Dendritic cell treated with granulocyte-macrophage colony-stimulating factor and Interleukin-4, amounts not matched to agents 40 ng/mL and 50 ng/mL, for 4 days (primary cell): ENCODE measurements around the gene CAVIN2.

ENCODE experiments used
- H3K27ac Mint-ChIP-seq: one replicate; pipeline ENCODE4 v1.8.0; 2022; ENCODE audit warnings: mild to moderate bottlenecking, mixed read lengths
- H3K27me3 Mint-ChIP-seq: one replicate; pipeline ENCODE4 v1.8.0; 2022; ENCODE audit warnings: mild to moderate bottlenecking, mixed read lengths
- H3K36me3 Mint-ChIP-seq: one replicate; pipeline ENCODE4 v1.8.0; 2022; ENCODE audit warnings: low read depth, mixed read lengths
- H3K4me1 Mint-ChIP-seq: one replicate; pipeline ENCODE4 v1.8.0; 2022; ENCODE audit warnings: low read depth, mixed read lengths
- H3K4me3 Mint-ChIP-seq: one replicate; pipeline ENCODE4 v1.8.0; 2022; ENCODE audit warnings: mild to moderate bottlenecking, moderate library complexity, mixed read lengths
- H3K9me3 Mint-ChIP-seq: one replicate; pipeline ENCODE4 v1.8.0; 2022; ENCODE audit warnings: mixed read lengths
- intact Hi-C: fragments of 100-400 bp; cut with micrococcal nuclease; formaldehyde crosslinking; loops from one replicate; pipeline ENCODE4 v1.15.0; 2022

The CAVIN2 gene

GRCh38 chr2:191815010-191815409 lies 31.9 kb downstream of the CAVIN2 start:
- intact Hi-C loops: loop anchor here (10.0 kb wide), 1 partner anchor 470 kb away; no protein-coding TSS in a partner anchor
- H3K36me3 Mint-ChIP-seq: no peaks in the 10 kb centered on the region
- H3K9me3 Mint-ChIP-seq: no peaks in the 10 kb centered on the region
- no peak overlapping the region for H3K27ac Mint-ChIP-seq
- H3K4me3 Mint-ChIP-seq: no peak overlapping the region
- peaks cover 6% of the 10 kb centered on the region for H3K4me1 Mint-ChIP-seq
- H3K27me3 Mint-ChIP-seq: no peaks in the 10 kb centered on the region

DNA sequence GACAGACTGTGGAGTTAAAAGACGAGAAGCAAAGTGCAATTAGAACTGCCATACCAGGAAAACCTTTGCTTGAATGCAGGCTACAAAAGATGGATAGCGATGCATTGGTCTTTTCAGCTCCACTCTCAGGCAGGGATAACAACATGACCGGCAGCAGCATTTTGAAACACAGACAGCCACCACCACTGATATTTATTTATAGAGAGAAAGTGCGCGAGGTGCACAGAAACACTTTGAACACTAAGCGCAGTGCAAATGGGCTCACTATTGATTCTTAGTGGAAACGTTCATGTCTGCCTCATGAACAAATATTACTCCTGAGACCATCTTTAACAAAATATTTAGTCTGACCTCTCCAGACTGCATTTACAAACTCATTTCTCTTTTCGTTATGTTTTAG lies 32.9 kb downstream of the CAVIN2 start:
- H3K9me3 Mint-ChIP-seq: no peaks in the 10 kb centered on the region
- H3K36me3 Mint-ChIP-seq: no peaks in the 10 kb centered on the region
- intact Hi-C loops: loop anchor here (10.0 kb wide), 1 partner anchor 471 kb away; no protein-coding TSS in a partner anchor
- no peak overlapping the region for H3K4me3 Mint-ChIP-seq
- H3K27me3 Mint-ChIP-seq: no peaks in the 10 kb centered on the region
- peaks cover 6% of the 10 kb centered on the region for H3K4me1 Mint-ChIP-seq
- no peak overlapping the region for H3K27ac Mint-ChIP-seq

DNA sequence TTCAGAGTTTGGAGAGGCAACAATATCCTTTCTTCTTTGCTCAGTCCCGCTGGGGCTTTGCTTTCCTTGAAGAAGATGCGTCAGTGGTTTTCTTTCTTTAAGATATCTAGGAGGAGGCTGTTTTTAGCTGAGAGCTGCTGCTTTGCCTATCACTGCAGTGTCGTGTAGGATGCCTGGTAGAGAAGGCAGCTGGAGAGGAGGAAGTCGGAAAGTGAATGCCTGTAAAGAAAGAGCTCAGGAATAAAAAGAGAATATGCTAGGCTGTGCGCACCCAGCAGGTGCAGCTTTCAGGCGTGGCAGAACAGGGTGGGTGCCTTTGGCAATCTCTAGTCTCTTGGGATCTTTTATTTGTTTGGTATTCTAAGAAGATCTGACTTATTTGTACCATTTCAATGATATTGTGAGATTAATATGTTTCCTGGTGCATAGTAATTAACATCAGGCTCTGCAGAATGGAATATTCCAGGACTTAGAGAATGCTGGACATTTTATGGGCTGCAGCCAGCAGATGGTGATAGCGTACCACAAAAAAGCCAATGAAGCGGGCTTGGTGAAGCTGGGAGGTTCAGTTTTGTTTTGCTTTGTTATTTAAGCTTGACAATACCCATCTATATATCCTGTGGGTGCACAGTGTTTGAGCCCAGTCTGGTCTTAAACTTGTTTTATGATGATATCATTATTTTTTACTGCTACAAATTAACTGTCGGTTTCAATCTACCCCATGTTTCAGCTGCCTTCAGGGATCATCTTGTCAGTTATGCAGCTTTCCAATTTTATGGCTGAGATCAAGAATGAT lies 34.9 kb downstream of the CAVIN2 start:
- intact Hi-C loops: loop anchor here (1.0 to 10.0 kb wide), 3 partner anchors 257 to 473 kb away; no protein-coding TSS in a partner anchor
- H3K36me3 Mint-ChIP-seq: no peaks in the 10 kb centered on the region
- H3K9me3 Mint-ChIP-seq: no peaks in the 10 kb centered on the region
- H3K27ac Mint-ChIP-seq: no peak overlapping the region
- no peaks in the 10 kb centered on the region for H3K27me3 Mint-ChIP-seq
- H3K4me3 Mint-ChIP-seq: no peak overlapping the region
- no peaks in the 10 kb centered on the region for H3K4me1 Mint-ChIP-seq

GRCh38 chr2:191806396-191806795 lies 40.5 kb downstream of the CAVIN2 start:
- H3K27me3 Mint-ChIP-seq: no peaks in the 10 kb centered on the region
- intact Hi-C loops: no loop called here
- H3K4me3 Mint-ChIP-seq: no peak overlapping the region
- H3K27ac Mint-ChIP-seq: no peak overlapping the region
- H3K4me1 Mint-ChIP-seq: no peaks in the 10 kb centered on the region
- H3K9me3 Mint-ChIP-seq: no peaks in the 10 kb centered on the region
- H3K36me3 Mint-ChIP-seq: no peaks in the 10 kb centered on the region

- Mint-ChIP-seq H3K27me3 (no peaks in the 10 kb centered on the region), H3K9me3 (no peaks in the 10 kb centered on the region), H3K4me3 (no peak overlapping the region), H3K36me3 (no peaks in the 10 kb centered on the region), H3K27ac (no peak overlapping the region), H3K4me1 (no peaks in the 10 kb centered on the region)
- intact Hi-C loops: no loop called here
Measured at GRCh38 chr2:191804766-191805165, 42.1 kb downstream of the CAVIN2 start.

DNA sequence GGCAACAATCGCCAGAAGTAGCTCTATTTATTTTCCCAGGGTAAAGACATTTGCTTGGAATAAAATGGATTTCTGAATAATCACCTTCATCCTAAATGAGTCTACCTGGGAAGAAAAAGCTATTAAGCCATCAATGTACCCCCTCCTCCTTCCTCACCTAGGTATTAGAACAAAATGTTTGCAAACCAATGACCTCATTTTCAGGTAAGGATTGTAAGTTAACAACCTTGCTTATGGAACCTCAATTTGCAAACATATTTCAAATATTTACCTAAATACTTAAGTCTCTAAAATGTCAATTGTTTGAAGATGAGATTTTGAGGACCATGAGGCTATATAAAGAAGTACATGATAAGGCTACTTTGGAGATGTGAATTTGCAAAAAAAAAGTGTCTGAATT lies 43.9 kb downstream of the CAVIN2 start:
- intact Hi-C loops: no loop called here

DNA sequence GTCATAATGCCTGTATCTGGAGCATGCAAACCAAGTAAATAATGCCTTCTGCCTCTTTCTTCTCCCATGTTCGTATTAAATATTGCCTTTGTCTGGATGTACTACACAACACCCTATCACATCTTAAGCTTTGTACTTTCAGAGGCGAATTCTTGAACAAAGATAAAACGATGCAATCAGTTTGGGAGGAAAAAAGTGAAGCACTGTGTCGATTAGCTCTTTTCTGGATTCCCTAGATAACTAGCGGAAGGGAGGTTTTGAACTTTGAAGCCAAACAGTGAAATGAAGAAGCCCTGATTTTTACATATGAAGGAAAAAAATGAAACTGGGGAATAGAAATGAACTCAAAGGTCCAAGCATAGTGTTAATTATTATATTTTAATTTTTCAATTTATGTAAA lies 44.7 kb downstream of the CAVIN2 start:
- H3K27ac Mint-ChIP-seq: no peak overlapping the region
- no peak overlapping the region for H3K4me3 Mint-ChIP-seq
- intact Hi-C loops: no loop called here
- H3K9me3 Mint-ChIP-seq: no peaks in the 10 kb centered on the region
- no peaks in the 10 kb centered on the region for H3K27me3 Mint-ChIP-seq
- no peaks in the 10 kb centered on the region for H3K4me1 Mint-ChIP-seq
- H3K36me3 Mint-ChIP-seq: no peaks in the 10 kb centered on the region

More for the DNA sequence above, 43.9 kb downstream of the CAVIN2 start:
- no peaks in the 10 kb centered on the region for H3K36me3 Mint-ChIP-seq
- H3K4me3 Mint-ChIP-seq: no peak overlapping the region
- no peaks in the 10 kb centered on the region for H3K27me3 Mint-ChIP-seq
- no peak overlapping the region for H3K27ac Mint-ChIP-seq
- H3K9me3 Mint-ChIP-seq: no peaks in the 10 kb centered on the region
- H3K4me1 Mint-ChIP-seq: no peaks in the 10 kb centered on the region

- H3K4me1 Mint-ChIP-seq: no peaks in the 10 kb centered on the region
Measured at GRCh38 chr2:191800874-191801273, 46.0 kb downstream of the CAVIN2 start.

GRCh38 chr2:191799526-191799925 lies 47.4 kb downstream of the CAVIN2 start:
- Mint-ChIP-seq H3K4me3 (no peak overlapping the region), H3K27me3 (no peaks in the 10 kb centered on the region), H3K4me1 (no peaks in the 10 kb centered on the region), H3K27ac (no peak overlapping the region), H3K9me3 (no peaks in the 10 kb centered on the region), H3K36me3 (no peaks in the 10 kb centered on the region)
- intact Hi-C loops: no loop called here

More at GRCh38 chr2:191800874-191801273, 46.0 kb downstream of the CAVIN2 start:
- intact Hi-C loops: no loop called here
- no peaks in the 10 kb centered on the region for H3K9me3 Mint-ChIP-seq
- no peaks in the 10 kb centered on the region for H3K27me3 Mint-ChIP-seq
- H3K4me3 Mint-ChIP-seq: no peak overlapping the region
- no peaks in the 10 kb centered on the region for H3K36me3 Mint-ChIP-seq
- no peak overlapping the region for H3K27ac Mint-ChIP-seq

GRCh38 chr2:191797942-191798876 lies 48.7 kb downstream of the CAVIN2 start:
- H3K27ac Mint-ChIP-seq: no peak overlapping the region
- intact Hi-C loops: no loop called here
- H3K36me3 Mint-ChIP-seq: no peaks in the 10 kb centered on the region
- peaks cover 6% of the 10 kb centered on the region for H3K4me1 Mint-ChIP-seq
- H3K9me3 Mint-ChIP-seq: no peaks in the 10 kb centered on the region
- H3K4me3 Mint-ChIP-seq: no peak overlapping the region
- H3K27me3 Mint-ChIP-seq: no peaks in the 10 kb centered on the region

GRCh38 chr2:191797500-191797899 lies 49.4 kb downstream of the CAVIN2 start:
- H3K36me3 Mint-ChIP-seq: no peaks in the 10 kb centered on the region
- peaks cover 9% of the 10 kb centered on the region for H3K4me1 Mint-ChIP-seq
- intact Hi-C loops: no loop called here
- H3K27me3 Mint-ChIP-seq: no peaks in the 10 kb centered on the region
- H3K9me3 Mint-ChIP-seq: no peaks in the 10 kb centered on the region
- no peak overlapping the region for H3K4me3 Mint-ChIP-seq
- H3K27ac Mint-ChIP-seq: no peak overlapping the region

DNA sequence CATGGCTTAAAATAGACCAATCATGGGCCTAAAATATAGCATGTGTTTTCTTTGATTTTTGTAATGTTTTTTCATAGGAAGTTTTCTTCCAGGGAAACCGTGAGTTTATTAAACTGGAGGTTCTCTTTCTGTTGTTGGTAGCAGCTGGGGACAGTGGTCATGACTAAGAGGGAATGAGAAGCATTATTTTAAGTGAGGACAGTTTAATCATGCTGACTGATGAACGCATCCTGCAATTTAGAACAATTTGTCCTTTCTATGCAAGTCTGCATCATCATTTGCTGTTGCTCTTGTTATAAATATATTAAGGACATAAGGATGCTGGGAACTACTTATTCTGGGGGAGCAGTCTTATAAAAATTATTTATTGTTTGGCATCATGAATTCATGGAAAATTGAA lies 51.2 kb downstream of the CAVIN2 start:
- H3K27ac Mint-ChIP-seq: no peak overlapping the region
- H3K27me3 Mint-ChIP-seq: no peaks in the 10 kb centered on the region
- no peaks in the 10 kb centered on the region for H3K36me3 Mint-ChIP-seq
- no peaks in the 10 kb centered on the region for H3K9me3 Mint-ChIP-seq
- intact Hi-C loops: no loop called here
- peaks cover 9% of the 10 kb centered on the region for H3K4me1 Mint-ChIP-seq
- no peak overlapping the region for H3K4me3 Mint-ChIP-seq

GRCh38 chr2:191791953-191792560 lies 54.8 kb downstream of the CAVIN2 start:
- H3K4me1 Mint-ChIP-seq: peaks cover 21% of the 10 kb centered on the region
- no peaks in the 10 kb centered on the region for H3K9me3 Mint-ChIP-seq
- H3K36me3 Mint-ChIP-seq: no peaks in the 10 kb centered on the region
- no peak overlapping the region for H3K4me3 Mint-ChIP-seq
- H3K27ac Mint-ChIP-seq: no peak overlapping the region
- intact Hi-C loops: no loop called here
- no peaks in the 10 kb centered on the region for H3K27me3 Mint-ChIP-seq

DNA sequence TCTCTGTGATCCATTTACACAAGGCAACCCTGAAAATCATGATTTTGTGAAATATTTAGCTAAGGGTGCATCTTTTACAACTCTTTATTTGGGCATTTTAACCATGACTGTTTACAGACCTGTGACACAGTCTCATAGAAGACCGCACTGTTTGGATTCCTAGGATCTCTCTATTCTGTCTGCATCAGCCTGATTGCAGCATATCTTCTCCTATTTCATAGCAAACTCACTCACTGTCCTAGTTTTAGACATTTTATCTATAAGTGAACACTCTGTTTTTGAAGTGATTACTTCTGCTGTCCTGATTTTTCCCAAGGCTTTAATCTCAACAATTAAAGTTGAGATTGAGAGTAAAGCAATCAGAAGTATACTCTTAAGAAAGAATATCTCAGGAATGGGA lies 56.2 kb downstream of the CAVIN2 start:
- Mint-ChIP-seq H3K4me1 (peaks cover 25% of the 10 kb centered on the region), H3K27me3 (no peaks in the 10 kb centered on the region), H3K9me3 (no peaks in the 10 kb centered on the region), H3K27ac (no peak overlapping the region), H3K36me3 (no peaks in the 10 kb centered on the region), H3K4me3 (no peak overlapping the region)
- intact Hi-C loops: no loop called here
